HepG2 (cell line): ENCODE results near the gene KIAA0930. TPM values are rescaled to one million over a fixed set of nuclear protein-coding genes. Genes with fewer than 3 reads are reported as not detected.

Experiments used
- ATF5 ChIP-seq: sonication (generic); formaldehyde crosslinking; IDR thresholded peaks from 2 replicates; pipeline ENCODE4 v1.4.0; 2020; ENCODE audit warnings: mild to moderate bottlenecking, low read depth, missing genetic modification reagents
- CBX1 ChIP-seq: IDR thresholded peaks from one replicate; pipeline ENCODE4 v1.6.1; 2016; ENCODE audit warnings: antibody characterized with exemption, low read depth
- GATAD1 ChIP-seq: IDR thresholded peaks from 2 replicates; pipeline ENCODE4 v1.6.1; 2016; ENCODE audit warnings: missing genetic modification reagents, missing compliant biosample characterization
- GATAD2A ChIP-seq: IDR thresholded peaks from 2 replicates; pipeline ENCODE4 v1.6.1; 2016
- GZF1 ChIP-seq: sonication (generic); formaldehyde crosslinking; IDR thresholded peaks from 2 replicates; pipeline ENCODE4 v1.5.1; 2020; ENCODE audit warnings: mild to moderate bottlenecking, missing genetic modification reagents
- JUNB ChIP-seq: sonication (generic); formaldehyde crosslinking; IDR thresholded peaks from 2 replicates; pipeline ENCODE4 v1.8.0; 2022; ENCODE audit warnings: missing genetic modification reagents, mild to moderate bottlenecking, borderline replicate concordance
- KDM1A ChIP-seq: IDR thresholded peaks from 2 replicates; pipeline ENCODE4 v1.6.1; 2016; ENCODE audit warnings: missing compliant biosample characterization
- MAF1 ChIP-seq: sonication (generic); formaldehyde crosslinking; IDR thresholded peaks from 2 replicates; pipeline ENCODE4 v1.5.0; 2020; ENCODE audit warnings: missing genetic modification reagents, borderline replicate concordance
- MEF2D ChIP-seq: sonication (generic); formaldehyde crosslinking; IDR thresholded peaks from 2 replicates; pipeline ENCODE4 v1.5.1; 2020; ENCODE audit warnings: mild to moderate bottlenecking, missing genetic modification reagents
- MTF1 ChIP-seq: sonication (generic); formaldehyde crosslinking; IDR thresholded peaks from 2 replicates; pipeline ENCODE4 v1.5.0; 2020; ENCODE audit warnings: missing genetic modification reagents
- NCOR1 ChIP-seq: fragments of 200-600 bp; sonication (generic); IDR thresholded peaks from 2 replicates; pipeline ENCODE4 v1.7.0; 2017; ENCODE audit warnings: antibody characterized with exemption, low read length, borderline replicate concordance
- NFKB2 ChIP-seq: sonication (generic); formaldehyde crosslinking; IDR thresholded peaks from 2 replicates; pipeline ENCODE4 v1.4.0; 2020; ENCODE audit warnings: missing genetic modification reagents, borderline replicate concordance
- NFYC ChIP-seq: IDR thresholded peaks from 2 replicates; pipeline ENCODE4 v1.6.1; 2016; ENCODE audit warnings: missing genetic modification reagents, missing compliant biosample characterization
- SP5 ChIP-seq: IDR thresholded peaks from 2 replicates; pipeline ENCODE4 v1.6.1; 2016; ENCODE audit warnings: low read depth, borderline replicate concordance
- ZBTB49 ChIP-seq: sonication (generic); formaldehyde crosslinking; IDR thresholded peaks from 2 replicates; pipeline ENCODE4 v1.4.0; 2020; ENCODE audit warnings: missing genetic modification reagents, borderline replicate concordance
- ZBTB7A ChIP-seq: sonication (generic); formaldehyde crosslinking; IDR thresholded peaks from 2 replicates; pipeline ENCODE4 v1.8.0; 2022; ENCODE audit warnings: mild to moderate bottlenecking, missing genetic modification reagents
- ZKSCAN1 ChIP-seq: fragments of 150-350 bp; IDR thresholded peaks from 2 replicates; pipeline ENCODE4 v1.6.1; 2014; ENCODE audit warnings: low read length
- ZNF101 ChIP-seq: sonication (generic); formaldehyde crosslinking; IDR thresholded peaks from 2 replicates; pipeline ENCODE4 v1.4.0; 2020; ENCODE audit warnings: mild to moderate bottlenecking, low read depth, missing genetic modification reagents, borderline replicate concordance
- ZNF138 ChIP-seq: sonication (generic); formaldehyde crosslinking; IDR thresholded peaks from 2 replicates; pipeline ENCODE4 v1.5.0; 2020; ENCODE audit warnings: mild to moderate bottlenecking, low read depth, missing genetic modification reagents
- ZNF225 ChIP-seq: sonication (generic); formaldehyde crosslinking; IDR thresholded peaks from 2 replicates; pipeline ENCODE4 v1.4.0; 2020; ENCODE audit warnings: mild to moderate bottlenecking, missing genetic modification reagents
- ZNF280B ChIP-seq: sonication (generic); formaldehyde crosslinking; IDR thresholded peaks from 2 replicates; pipeline ENCODE4 v1.5.0; 2020; ENCODE audit warnings: missing genetic modification reagents, mild to moderate bottlenecking, borderline replicate concordance
- ZNF432 ChIP-seq: sonication (generic); formaldehyde crosslinking; IDR thresholded peaks from 2 replicates; pipeline ENCODE4 v1.5.0; 2020; ENCODE audit warnings: missing genetic modification reagents, mild to moderate bottlenecking, borderline replicate concordance
- ZNF564 ChIP-seq: sonication (generic); formaldehyde crosslinking; IDR thresholded peaks from 2 replicates; pipeline ENCODE4 v1.8.1; 2023; ENCODE audit warnings: mild to moderate bottlenecking, missing genetic modification reagents
- ZNF746 ChIP-seq: sonication (generic); formaldehyde crosslinking; IDR thresholded peaks from 2 replicates; pipeline ENCODE4 v1.8.0; 2022; ENCODE audit warnings: mild to moderate bottlenecking, missing genetic modification reagents
- ZNF777 ChIP-seq: sonication (generic); formaldehyde crosslinking; IDR thresholded peaks from 2 replicates; pipeline ENCODE4 v1.4.0; 2020; ENCODE audit warnings: missing genetic modification reagents
- ZNF83 ChIP-seq: sonication (generic); formaldehyde crosslinking; IDR thresholded peaks from 2 replicates; pipeline ENCODE4 v1.4.0; 2020; ENCODE audit warnings: missing genetic modification reagents, mild to moderate bottlenecking, borderline replicate concordance
- ZSCAN9 ChIP-seq: IDR thresholded peaks from 2 replicates; pipeline ENCODE4 v1.6.1; 2016; ENCODE audit warnings: borderline replicate concordance
- polyA plus RNA-seq, 8 experiments: library from polyadenylated mRNA; depleted of rRNA in 3 of 8; stranded (reverse) in 7 of 8; unstranded in 1 of 8; fragments of >200 nt; fragmentation: Illumina TruSeq in 4 of 8; extraction: Trizol in 4 of 8; gene quantifications; 2 replicates each; pipeline versions ENCODE4 v1.2.1 to v1.2.3, GENCODE V29; 2011 to 2016; ENCODE audit warnings: low read depth in 4 of 8, missing spikeins in 1 of 8, mixed read lengths in 1 of 8; ENCODE audit not compliant: insufficient read depth in 1 of 8
- total RNA-seq, 5 experiments: library from RNA; depleted of rRNA; stranded (reverse); fragments of >200 nt; fragmentation: Illumina TruSeq; extraction: Trizol; gene quantifications; 2 replicates each; pipeline ENCODE4 v1.2.3, GENCODE V29; 2016; ENCODE audit warnings: low read depth in 1 of 5

The KIAA0930 gene
- total and polyA plus RNA-seq, 2 of the 13 experiments (the other 11 are each of a cell fraction or from before 2014, with no cell fraction given): 27.0 to 38.2 TPM

DNA sequence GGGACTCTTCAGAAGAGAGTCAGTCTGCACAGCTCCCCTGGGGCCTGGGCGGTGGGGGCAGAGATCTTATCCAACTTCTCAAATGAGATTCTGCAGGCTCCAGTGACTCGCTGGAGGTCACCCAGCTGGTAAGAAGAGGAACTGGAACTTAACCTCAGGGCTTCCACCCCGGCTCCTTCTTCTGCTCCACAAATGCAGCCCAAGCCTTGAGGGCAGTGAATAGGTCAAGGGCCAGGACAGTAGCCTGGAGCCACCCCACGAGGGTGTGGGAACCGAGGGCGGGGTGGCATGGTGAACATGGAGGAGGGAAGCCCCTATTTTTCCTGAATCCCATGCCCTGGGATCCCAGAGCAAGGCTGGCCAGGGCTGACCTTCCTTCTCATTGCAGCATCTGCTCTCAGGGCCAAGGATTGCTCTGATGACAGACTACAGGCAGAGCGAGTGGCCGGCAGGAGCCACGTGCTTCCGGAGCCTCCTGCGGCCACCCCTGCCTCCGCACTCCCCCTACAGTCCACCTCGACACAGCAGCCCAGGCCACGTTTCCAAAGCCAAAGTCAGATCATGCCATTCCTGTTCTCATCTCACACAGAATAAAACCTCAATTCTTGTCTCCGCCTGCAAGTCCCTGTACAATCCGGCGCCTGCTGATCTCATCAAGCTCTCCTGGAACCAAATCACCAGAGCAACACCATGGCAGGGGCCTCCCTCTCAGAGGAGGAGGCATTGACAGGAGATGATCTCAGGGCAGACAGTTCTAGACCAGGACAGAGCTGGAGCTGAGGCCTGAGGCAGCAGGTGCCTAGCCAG lies 23.0 kb upstream of the KIAA0930 start (continued):
- TF ChIP-seq ZNF280B (CRISPR knock-in tag) (peak; percentile 48; the same call in 1 of the 2 replicates), GATAD2A (CRISPR knock-in tag) (peak; percentile 78), NFYC (CRISPR knock-in tag) (no peak), ZNF138 (CRISPR knock-in tag) (no peak), ATF5 (CRISPR knock-in tag) (no peak), GZF1 (CRISPR knock-in tag) (0 out of 2 replicates have a peak, but pooled peaks have one; percentile 57), MAF1 (CRISPR knock-in tag) (no peak), ZNF746 (CRISPR knock-in tag) (no peak), GATAD1 (CRISPR knock-in tag) (peak; percentile 60), ZNF225 (CRISPR knock-in tag) (peak; percentile 68; the same call in 1 of the 2 replicates), MEF2D (CRISPR knock-in tag) (peak; percentile 83), ZNF432 (no peak), ZBTB7A (CRISPR knock-in tag) (no peak), CBX1 (no peak), ZNF101 (CRISPR knock-in tag) (no peak), ZBTB49 (CRISPR knock-in tag) (no peak), KDM1A (CRISPR knock-in tag) (no peak; the same call in 1 of the 2 replicates), ZKSCAN1 (no peak), NFKB2 (peak; percentile 86; the same call in 1 of the 2 replicates), ZNF564 (no peak), SP5 (CRISPR knock-in tag) (no peak), MTF1 (CRISPR knock-in tag) (no peak), ZNF777 (CRISPR knock-in tag) (no peak), ZNF83 (no peak), JUNB (CRISPR knock-in tag) (no peak), NCOR1 (no peak), ZSCAN9 (CRISPR knock-in tag) (peak; percentile 57; the same call in 1 of the 2 replicates)
